NOMO-1 treated with dmso at 0.1 percent for 144 hours (cell line): Measurements from ENCODE around the gene DPYSL4.
"Not testable (repeated sequence)": the region's sequence is repeated elsewhere in the genome, so short reads cannot be mapped to it uniquely, and the experiment has no call there.

Source experiments
- DNase-seq: peaks from one replicate; lab custom pipeline; 2025; ENCODE audit not compliant: unreplicated experiment; lab: John Stamatoyannopoulos, UW

The DPYSL4 gene

DNA sequence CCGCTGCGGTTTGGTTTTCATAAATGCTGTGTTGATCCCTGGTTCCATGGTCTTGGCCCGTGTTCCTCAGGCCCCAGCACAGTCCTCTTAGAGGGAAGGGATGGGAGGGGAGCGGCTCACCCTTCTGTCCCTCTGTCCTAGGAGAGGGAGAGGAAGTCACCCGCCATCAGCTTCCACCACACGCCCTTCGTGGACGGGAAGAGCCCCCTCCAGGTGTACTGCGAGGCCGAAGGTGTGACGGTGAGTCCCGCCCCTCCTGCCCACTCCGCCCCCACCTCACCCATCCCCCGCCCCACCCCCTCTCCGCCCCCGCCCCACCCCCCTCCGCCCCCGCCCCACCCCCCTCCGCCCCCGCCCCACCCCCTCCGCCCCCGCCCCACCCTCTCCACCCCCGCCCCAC, 37.5 kb upstream of the DPYSL4 start:
- DNase-seq: no peak

DNA sequence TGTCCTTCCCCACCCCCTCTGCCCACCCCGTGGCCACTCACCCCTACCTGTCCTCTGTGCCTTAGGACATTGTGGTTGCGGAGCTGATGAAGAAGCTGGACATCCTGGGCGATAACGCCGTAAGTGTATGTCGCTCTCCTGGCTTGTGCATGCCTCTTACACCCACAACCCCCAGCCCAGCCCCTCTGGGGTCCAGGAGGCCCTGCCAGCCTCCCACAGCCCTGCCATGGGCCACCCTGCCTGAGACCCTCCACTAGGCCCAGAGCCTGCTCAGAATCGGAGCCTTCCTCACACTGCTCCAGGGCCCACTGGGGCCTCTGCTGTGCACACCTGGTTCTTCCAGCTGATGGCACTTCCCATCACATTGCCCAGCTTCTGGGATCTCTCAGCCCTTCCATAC, 36.8 kb upstream of the DPYSL4 start:
- DNase-seq: no peak

DNA sequence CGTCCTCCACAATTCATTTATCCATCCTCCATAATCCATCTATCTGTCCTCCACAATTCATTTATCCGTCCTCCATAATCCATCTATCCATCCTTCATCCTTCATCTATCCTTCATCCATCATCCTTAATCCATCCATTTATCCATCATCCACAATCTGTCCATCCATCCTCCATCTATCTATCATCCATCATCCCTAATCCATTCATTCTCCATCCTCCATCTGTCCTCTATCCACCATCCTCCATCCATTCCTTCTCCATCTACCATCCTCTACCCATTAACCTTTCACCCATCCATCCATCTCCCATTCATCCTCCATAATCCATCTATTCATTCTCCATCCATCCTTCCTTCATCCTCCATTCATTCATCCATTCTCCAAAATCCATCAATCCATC, 36.0 kb upstream of the DPYSL4 start:
- no peak for DNase-seq

DNA sequence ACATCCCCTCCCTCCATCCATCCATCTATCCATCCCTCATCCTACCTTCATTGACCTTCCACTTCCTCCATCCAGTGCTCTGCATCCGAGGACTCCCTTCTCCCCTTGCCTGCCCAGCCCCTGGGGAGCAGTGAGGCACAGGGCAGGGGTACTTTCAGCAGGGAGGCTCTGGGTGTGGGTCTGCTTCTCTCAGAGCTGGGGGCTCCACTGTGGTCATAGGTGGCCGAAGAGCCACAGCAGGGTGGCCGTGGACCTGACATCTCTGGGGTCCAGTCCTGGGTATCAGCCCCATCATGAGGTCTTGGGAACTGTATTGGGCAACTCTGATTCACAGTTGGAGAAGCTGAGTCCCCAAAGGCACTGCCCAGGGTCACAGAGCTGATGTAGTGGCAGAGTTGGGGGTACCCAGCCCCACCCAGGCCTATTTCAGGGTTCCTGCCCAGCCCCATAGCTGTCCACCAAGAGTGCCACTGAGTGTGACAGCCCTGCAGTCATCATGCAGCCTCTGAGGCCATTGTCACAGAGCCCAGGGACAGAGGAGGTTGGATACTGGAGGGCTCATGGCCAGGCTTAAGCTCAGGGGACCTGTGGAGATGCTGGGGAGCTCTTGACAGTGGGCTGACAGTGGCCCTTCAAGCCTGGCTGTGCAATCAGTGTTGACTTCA, 35.3 kb upstream of the DPYSL4 start:
- no peak for DNase-seq

DNA sequence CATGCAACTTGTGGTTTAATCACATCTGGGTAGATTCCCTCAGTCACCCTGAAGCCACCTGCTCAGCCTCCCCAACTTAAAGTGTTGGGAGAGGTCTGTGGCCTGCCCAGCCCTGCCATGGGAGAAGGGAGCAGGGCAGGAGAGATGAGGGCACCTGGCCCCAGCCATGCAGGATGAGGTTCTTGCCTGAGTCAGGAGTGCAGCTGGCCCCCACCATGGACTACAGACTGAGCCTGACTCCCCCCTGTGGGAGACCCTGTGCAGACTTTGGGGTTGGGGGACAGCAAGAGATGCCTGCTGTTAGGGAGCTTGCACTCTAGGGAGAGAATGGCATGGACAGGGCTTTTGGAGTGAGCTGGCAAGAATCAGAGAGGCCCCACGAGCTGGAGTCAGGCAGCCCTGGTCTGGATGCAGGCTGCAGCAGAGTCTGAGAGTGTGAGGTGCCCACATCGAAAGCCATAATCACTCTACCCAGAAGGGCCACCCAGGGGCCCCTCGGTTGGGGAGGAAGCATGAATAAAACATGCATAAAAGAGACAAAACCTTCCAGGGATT, 34.7 kb upstream of the DPYSL4 start:
- DNase-seq: no peak

DNA sequence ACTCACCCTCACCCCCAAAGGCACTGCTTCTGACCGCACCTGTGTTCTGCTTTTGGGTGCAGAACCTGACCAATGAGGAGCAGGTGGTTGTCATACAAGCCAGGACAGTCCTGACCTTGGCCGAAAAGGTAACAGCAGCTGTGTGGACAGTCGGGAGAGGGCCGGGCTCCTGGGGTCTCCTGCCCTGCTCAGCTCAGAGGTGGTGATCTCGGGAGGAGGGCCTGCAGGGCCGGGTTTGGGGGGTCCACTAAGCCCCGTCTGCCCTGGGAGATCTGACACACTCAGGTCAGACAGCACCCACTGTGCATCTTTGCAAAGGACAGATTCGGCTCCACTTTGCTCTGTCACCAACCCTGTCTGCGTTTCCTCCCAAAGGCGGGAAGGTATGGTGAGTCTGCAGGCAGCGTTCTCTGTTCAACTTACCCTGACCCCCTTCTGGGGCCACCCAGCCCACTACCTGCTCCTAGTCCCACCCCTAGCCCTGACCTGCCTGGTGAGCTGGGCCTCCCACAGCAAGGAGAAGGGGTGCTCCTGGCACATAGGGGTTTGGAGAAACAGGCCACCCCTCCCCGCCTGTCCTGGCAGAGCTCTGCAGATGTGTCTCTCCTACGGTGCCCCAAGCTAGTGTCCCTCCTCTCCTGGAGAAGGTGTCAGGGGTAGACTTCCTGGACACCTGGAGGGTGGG, 33.7 kb upstream of the DPYSL4 start:
- no peak for DNase-seq

DNA sequence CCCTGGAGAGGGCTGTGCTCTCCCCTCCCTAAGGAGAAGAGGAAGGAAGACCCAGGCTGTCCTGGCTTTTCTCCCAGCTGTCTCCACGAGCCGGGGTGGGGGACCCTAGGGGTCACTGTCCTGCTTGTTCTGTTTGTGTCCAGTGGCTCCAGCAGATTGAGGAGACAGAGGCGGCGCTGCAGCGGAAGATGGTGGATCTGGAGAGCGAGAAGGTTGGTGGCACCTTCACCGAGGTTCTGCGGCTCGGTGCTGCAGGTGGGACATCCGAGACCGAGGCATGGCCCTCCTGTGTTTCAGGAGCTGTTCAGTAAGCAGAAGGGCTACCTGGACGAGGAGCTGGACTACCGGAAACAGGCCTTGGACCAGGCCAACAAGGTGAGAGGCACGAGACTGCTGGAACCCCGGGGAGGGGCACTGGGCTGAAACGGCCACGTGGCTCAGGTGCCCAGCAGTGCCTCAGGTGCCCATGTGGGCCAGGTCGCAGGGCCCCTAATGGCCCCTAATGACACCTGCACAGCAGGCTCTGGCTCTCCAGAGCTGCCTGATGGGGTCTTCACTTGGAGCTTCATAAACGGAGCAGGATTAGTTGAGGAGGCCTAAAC, 33.0 kb upstream of the DPYSL4 start:
- DNase-seq: no peak

DNA sequence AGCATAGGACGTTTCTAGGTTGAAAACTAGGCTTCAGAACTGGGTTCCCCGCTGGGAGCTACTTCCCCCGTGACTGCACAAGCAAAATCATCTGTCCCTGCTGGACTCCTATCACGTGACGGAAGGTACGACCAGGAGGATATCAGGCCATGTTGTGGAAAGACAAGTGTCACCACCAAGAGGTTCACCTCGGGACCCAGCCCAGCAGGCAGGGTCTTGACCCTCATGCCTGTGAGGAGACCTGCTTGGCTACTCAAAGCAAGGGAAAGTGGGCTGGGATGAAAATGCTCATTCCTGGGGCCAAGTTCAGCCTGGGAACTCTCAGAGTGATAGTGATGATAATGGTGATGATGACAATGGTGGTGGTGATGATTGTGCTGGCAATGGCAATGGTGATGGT, 32.3 kb upstream of the DPYSL4 start:
- no peak for DNase-seq

DNA sequence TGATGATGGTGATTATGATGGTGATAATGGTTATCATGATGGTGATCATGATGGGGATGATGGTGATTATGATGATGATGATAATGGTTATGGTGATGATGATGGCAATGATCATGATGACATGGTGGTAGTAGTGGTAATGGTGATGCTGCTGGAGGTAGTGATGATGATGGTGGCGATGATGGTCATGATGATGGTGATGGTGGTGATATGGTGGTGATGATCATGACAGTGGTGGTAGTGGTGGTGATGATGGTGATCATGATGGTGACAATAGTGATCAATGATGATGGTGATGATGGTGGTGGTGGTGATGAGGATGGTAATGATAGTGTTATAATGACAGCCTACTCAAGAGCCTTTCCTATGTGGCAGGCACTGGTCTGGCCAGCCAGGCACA, 31.8 kb upstream of the DPYSL4 start:
- no peak for DNase-seq

DNA sequence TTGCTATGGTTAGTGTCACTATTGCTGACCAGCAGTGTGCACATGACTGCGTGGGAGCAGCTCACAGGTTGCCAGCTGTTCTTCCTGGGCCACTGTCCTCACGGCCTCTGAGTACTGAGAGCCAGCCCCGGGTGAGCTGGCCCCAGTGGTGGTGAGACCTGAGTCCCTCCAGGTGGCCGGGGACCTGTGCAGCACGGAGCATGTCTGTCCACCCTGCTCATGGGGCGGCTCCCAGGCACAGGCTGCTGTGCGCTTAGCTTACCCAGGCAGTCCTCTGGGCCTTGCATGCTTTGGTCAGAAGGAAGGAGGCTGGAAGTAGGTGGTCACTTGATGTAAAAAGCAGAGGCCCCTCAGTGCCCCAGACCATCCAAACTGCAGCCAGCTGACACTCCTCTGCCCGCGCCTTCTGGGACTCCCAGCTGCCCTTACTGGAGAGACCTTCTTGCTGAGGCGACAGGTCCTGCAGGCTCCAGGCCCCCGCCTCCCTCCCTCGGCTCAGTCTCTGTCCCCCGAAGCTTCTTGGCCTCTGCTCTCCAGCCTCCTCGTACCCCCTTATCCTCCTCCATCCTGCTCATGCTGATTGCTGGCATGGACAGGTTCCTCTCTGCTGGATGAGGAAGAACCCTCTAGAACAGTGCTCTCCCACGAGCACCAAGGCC, 30.9 kb upstream of the DPYSL4 start:
- no peak for DNase-seq

DNA sequence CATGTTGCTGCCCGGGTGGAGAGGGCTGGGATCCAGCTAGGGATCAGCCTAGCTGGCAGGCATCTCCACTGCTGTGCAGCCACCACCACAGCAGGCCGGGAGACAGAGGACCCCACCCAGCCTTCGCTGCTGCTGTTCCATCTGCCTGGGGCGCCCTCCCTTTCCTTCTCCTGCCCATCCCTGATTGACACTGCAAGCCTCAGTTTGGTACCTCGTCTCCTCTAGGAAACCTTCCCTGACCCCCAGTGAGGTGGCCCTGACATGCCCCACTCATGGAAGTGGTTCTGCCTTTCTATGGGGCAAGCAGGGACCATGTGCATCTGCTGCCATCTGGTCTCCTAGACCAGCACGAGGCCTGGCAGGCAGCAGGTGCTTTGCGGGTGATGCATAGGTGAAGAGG, 30.4 kb upstream of the DPYSL4 start:
- DNase-seq: no peak

DNA sequence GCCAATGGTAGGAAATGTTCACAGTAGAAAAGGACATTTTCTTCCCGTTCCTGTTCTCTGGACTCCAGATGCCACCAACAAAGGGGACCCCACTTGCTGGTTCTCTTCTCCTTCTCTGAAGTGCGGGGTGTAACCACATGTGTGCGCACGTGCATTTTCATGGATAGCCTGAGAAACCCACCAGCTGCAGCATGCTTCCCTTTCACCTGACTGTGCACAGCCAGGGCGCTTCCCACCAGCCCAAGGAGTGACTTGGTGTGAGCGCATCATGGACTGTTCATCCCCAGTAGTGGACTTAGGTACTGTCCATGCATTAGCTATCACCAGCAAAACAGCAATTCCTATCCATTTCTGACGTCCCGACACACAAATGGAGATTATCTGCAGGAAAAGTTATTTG, 29.6 kb upstream of the DPYSL4 start:
- no peak for DNase-seq

DNA sequence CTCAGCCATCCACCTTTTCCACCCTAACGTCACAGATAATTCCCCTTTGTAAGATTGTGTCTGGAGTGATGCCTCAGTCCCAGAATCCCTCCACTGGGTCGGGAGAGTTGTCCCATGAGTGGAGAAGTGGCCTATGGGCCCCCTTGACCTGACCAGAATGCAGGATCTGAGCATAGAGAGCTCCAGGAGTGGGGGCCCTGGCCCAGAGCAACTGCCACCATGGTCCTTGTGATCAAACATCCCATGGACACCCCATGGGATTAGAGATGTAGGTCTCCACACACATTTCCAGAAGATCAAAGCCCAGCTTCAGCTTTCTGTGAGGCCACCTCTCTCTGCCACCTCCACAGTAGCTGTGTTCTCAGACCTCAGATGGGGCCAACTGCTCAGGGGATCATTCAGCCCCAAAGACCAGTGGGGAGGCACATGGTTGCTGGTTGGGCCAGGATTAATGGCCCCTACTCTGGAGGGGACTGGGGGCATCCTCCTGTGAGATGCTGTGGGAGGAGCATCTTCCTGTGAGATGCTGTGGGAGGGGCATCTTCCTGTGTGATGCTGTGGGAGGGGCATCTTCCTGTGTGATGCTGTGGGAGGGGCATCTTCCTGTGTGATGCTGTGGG, 28.5 kb upstream of the DPYSL4 start:
- DNase-seq: no peak

DNA sequence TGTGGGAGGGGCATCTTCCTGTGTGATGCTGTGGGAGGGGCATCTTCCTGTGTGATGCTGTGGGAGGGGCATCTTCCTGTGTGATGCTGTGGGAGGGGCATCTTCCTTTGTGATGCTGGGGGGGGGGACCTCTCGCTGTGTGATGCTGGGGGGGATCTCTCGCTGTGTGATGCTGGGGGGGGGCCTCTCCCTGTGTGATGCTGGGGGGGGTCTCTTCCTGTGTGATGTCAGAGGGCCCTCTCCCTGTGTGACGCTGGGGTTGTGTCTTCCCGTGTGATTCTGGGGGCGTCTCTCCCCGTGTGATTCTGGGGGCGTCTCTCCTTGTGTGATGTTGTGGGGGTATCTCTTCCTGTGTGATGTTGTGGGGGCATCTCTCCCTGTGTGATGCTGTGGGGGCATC, 27.9 kb upstream of the DPYSL4 start:
- no peak for DNase-seq

DNA sequence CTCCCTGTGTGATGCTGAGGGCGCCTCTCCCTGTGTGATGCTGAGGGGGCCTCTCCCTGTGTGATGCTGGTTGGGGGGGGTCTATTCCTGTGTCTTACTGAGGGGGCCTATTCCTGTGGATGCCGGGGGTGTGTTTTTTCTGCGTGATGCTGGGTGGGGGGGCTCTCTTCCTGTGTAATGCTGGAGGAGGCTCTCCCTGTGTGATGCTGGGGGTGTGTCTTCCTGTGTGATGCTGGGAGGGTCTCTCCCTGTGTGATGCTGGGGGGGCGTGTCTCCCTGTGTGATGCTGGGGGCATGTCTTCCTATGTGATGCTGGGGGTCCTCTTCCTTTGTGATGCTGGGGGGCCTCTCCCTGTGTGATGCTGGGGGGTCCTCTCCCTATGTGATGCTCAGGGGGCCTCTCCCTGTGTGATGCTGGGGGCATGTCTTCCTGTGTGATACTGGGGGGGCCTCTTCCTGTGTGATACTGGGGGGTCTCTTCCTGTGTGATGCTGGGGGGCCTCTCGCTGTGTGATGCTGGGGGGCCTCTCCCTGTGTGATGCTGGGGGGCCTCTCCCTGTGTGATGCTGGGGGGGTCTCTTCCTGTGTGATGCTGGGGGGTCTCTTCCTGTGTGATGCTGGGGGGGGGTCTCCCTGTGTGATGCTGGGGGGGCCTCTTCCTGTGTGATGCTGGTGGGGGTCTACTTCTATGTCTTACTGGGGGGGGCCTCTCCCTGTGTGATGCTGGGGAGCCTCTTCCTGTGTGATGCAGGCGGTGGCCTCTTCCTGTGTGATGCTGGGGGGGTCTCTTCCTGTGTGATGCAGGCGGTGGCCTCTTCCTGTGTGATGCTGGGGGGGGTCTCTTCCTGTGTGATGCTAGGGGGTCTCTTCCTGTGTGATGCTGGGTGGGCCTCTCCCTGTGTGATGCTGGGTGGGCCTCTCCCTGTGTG, 27.2 kb upstream of the DPYSL4 start:
- not testable (repeated sequence) for DNase-seq

DNA sequence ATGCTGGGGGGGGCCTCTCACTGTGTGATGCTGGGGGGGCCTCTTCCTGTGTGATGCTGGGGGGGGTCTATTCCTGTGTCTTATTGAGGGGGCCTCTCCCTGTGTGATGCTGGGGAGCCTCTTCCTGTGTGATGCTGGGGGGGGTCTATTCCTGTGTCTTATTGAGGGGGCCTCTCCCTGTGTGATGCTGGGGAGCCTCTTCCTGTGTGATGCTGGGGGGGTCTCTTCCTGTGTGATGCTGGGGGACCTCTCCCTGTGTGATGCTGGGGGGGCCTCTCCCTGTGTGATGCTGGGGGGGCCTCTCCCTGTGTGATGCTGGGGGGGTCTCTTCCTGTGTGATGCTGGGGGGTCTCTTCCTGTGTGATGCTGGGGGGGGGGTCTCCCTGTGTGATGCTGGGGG, 26.5 kb upstream of the DPYSL4 start:
- not testable (repeated sequence) for DNase-seq

DNA sequence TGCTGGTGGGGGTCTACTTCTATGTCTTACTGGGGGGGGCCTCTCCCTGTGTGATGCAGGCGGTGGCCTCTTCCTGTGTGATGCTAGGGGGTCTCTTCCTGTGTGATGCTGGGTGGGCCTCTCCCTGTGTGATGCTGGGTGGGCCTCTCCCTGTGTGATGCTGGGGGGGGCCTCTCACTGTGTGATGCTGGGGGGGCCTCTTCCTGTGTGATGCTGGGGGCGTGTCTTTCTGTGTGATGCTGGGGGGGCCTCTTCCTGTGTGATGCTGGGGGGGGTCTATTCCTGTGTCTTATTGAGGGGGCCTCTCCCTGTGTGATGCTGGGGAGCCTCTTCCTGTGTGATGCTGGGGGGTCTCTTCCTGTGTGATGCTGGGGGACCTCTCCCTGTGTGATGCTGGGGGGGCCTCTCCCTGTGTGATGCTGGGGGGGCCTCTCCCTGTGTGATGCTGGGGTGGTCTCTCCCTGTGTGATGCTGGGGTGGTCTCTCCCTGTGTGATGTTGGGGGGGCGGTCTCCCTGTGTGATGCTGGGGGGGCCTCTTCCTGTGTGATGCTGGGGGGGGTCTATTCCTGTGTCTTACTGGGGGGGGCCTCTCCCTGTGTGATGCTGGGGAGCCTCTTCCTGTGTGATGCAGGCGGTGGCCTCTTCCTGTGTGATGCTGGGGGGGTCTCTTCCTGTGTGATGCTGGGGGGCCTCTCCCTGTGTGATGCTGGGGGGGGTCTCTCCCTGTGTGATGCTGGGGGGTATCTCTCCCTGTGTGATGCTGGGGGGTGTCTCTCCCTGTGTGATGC, 25.7 kb upstream of the DPYSL4 start:
- not testable (repeated sequence) for DNase-seq

DNA sequence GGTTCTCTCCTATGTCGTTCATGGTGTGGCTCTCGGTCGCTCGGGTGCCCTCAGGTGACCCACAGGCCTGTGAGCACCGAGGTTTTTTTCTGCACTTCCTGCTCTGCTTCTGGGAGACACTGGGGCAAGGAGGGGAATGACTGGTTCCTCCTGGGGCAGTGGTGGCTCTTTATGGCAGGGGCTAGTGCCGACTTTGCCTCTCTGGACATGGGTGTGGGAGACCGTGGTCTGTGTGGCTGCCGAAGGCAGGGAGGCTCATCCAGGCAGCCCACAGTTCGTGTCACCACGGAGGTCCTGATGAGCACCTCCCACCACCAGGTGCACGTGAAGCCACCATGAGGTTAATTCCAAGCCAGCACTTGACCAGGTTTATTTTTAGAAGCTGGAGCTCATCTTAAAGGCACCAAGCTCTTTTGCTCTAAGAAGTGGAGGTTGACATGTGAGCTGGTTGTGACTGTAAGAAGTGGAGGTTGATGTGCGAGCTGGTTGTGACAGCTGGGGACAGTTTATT, 24.7 kb upstream of the DPYSL4 start:
- no peak for DNase-seq

DNA sequence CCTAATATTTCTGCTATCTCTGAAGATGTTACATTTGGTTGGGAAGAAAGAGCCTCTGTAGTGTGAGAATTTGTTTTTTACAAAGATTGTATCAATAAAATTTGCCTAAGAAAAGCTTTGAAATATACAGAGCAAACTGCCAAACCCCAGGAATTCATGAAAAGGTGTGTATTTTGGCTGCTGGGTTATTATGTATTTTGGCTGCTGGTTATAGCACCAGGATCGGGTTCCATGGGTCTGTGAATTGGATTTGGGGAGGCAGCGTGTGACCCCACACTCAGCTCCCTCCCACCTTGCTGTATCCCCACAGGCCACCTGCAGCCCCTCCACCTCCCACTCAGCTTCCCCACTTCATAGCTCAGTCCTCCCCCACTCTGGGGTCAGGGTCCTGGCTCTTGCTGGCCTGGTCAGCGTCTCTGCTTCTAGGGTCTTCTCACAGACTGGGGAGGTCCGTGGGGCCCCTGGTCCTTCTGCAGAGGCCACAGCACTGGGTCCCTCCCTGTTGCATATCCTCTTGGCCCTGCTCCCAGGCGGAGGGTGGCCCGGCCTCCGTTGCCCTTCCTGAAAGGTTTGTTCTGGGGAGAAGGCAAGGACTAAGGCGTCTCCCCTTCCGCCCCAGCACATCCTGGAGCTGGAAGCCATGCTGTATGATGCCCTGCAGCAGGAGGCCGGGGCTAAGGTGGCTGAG, 24.0 kb upstream of the DPYSL4 start:
- DNase-seq: no peak
